Activated B cell treated with CpG ODN at 0.5 μM for 24 hours (primary cell): ENCODE data around the gene COL16A1. TPM values are rescaled to one million over a fixed set of nuclear protein-coding genes. Genes with fewer than 3 reads are reported as not detected.

Source experiments
- ATAC-seq: fragments of 200-7000 bp; cut with Tn5 transposase; one replicate; pipeline ENCODE4 v1.10.0; 2021; ENCODE audit warnings: low read depth, mild to moderate bottlenecking, moderate library complexity
- CTCF ChIA-PET: fragments of 350-600 bp; sonication (Branson Sonifier 250); formaldehyde crosslinking; loops from one replicate; lab custom pipeline; 2021; ENCODE audit warnings: antibody characterized with exemption; lab: Charles Lee
- POLR2A ChIA-PET: fragments of 350-600 bp; sonication (Branson Sonifier 250); formaldehyde crosslinking; loops from one replicate; lab custom pipeline; 2021; ENCODE audit warnings: antibody characterized with exemption; lab: Charles Lee
- DNase-seq: peaks from one replicate; pipeline ENCODE4 v3.0.0; 2022
- H3K27ac Mint-ChIP-seq: one replicate; pipeline ENCODE4 v1.8.0; 2020; ENCODE audit warnings: mixed read lengths
- H3K27me3 Mint-ChIP-seq: one replicate; pipeline ENCODE4 v1.8.0; 2021; ENCODE audit warnings: mixed read lengths
- H3K36me3 Mint-ChIP-seq: one replicate; pipeline ENCODE4 v1.8.0; 2021; ENCODE audit warnings: low read depth, mixed read lengths
- H3K4me1 Mint-ChIP-seq: one replicate; pipeline ENCODE4 v1.8.0; 2021; ENCODE audit warnings: mixed read lengths
- H3K4me3 Mint-ChIP-seq: one replicate; pipeline ENCODE4 v1.8.0; 2020; ENCODE audit warnings: mild to moderate bottlenecking, mixed read lengths
- H3K9me3 Mint-ChIP-seq: one replicate; pipeline ENCODE4 v1.8.0; 2020; ENCODE audit warnings: mixed read lengths
- intact Hi-C: fragments of 100-400 bp; cut with micrococcal nuclease; formaldehyde crosslinking; loops from one replicate; pipeline ENCODE4 v1.15.1; 2024
- total RNA-seq: library from RNA; stranded (reverse); gene quantifications from 2 replicates; pipeline ENCODE4 v1.2.3, GENCODE V29; 2022
- TF ChIP-seq, protein P1 (sequence below): fragments of 200-600 bp; IDR thresholded peaks from one replicate; pipeline ENCODE4 v1.8.0; 2022; ENCODE audit warnings: antibody characterized with exemption, mild to moderate bottlenecking

Gene COL16A1
- total RNA-seq, 1 donor from 2014 or later, result 0.31 TPM

- H3K27me3 Mint-ChIP-seq, result peaks cover 26% of the 10 kb centered on the region
- TF ChIP-seq, protein P1, sequence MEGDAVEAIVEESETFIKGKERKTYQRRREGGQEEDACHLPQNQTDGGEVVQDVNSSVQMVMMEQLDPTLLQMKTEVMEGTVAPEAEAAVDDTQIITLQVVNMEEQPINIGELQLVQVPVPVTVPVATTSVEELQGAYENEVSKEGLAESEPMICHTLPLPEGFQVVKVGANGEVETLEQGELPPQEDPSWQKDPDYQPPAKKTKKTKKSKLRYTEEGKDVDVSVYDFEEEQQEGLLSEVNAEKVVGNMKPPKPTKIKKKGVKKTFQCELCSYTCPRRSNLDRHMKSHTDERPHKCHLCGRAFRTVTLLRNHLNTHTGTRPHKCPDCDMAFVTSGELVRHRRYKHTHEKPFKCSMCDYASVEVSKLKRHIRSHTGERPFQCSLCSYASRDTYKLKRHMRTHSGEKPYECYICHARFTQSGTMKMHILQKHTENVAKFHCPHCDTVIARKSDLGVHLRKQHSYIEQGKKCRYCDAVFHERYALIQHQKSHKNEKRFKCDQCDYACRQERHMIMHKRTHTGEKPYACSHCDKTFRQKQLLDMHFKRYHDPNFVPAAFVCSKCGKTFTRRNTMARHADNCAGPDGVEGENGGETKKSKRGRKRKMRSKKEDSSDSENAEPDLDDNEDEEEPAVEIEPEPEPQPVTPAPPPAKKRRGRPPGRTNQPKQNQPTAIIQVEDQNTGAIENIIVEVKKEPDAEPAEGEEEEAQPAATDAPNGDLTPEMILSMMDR, result no peak
- ATAC-seq, result peak; percentile 42
- H3K4me1 Mint-ChIP-seq, result no peaks in the 10 kb centered on the region
- POLR2A ChIA-PET, result no interaction called here
- no peaks in the 10 kb centered on the region for H3K36me3 Mint-ChIP-seq
- H3K4me3 Mint-ChIP-seq, result no peak overlapping the region
- intact Hi-C loops, result no loop called here
- CTCF ChIA-PET, result no interaction called here
- no peaks in the 10 kb centered on the region for H3K9me3 Mint-ChIP-seq
- no peak for DNase-seq
- no peak overlapping the region for H3K27ac Mint-ChIP-seq
Observed at GRCh38 chr1:31687601-31688000, 16.2 kb downstream of the COL16A1 start.

- intact Hi-C loops, result no loop called here
Observed at GRCh38 chr1:31685795-31686194, 18.0 kb downstream of the COL16A1 start.

GRCh38 chr1:31683997-31684396, 19.8 kb downstream of the COL16A1 start:
- intact Hi-C loops, result no loop called here
- Mint-ChIP-seq H3K9me3 (no peaks in the 10 kb centered on the region), H3K36me3 (no peaks in the 10 kb centered on the region), H3K27me3 (peaks cover 39% of the 10 kb centered on the region), H3K27ac (no peak overlapping the region), H3K4me3 (no peak overlapping the region), H3K4me1 (no peaks in the 10 kb centered on the region)
- ChIA-PET POLR2A (no interaction called here), CTCF (no interaction called here)
- TF ChIP-seq, protein P1, result no peak
- ATAC-seq (peak; percentile 45), DNase-seq (no peak)

More at GRCh38 chr1:31685795-31686194, 18.0 kb downstream of the COL16A1 start:
- TF ChIP-seq, protein P1, result no peak
- Mint-ChIP-seq H3K9me3 (no peaks in the 10 kb centered on the region), H3K27ac (no peak overlapping the region), H3K36me3 (no peaks in the 10 kb centered on the region), H3K4me3 (no peak overlapping the region), H3K4me1 (no peaks in the 10 kb centered on the region), H3K27me3 (peaks cover 38% of the 10 kb centered on the region)
- CTCF ChIA-PET, result no interaction called here
- DNase-seq, result no peak
- ATAC-seq, result no peak
- POLR2A ChIA-PET, result no interaction called here

DNA sequence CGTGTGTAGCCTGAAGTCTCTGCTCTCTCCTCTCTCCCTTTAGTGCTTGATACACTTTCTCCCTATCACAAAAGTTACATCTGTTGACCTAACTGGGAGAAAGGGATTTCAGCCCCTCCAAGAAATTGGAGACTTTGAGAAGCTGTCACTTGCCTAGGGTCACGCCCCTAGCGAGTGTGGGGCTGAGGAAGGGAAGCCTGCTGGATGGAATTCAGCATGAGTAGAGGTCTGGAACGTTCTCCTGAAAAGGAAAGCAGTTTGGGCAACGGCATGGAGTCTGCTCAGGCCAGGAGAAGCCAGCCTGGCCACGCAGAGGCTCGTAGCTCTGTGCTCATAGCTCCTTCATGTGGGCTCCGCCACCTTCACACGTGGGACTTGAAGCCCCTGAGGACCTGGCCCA, 22.4 kb downstream of the COL16A1 start:
- H3K4me1 Mint-ChIP-seq, result no peaks in the 10 kb centered on the region
- ATAC-seq, result no peak
- intact Hi-C loops, result no loop called here

GRCh38 chr1:31679676-31680230, 24.1 kb downstream of the COL16A1 start:
- ChIA-PET CTCF (no interaction called here), POLR2A (no interaction called here)
- Mint-ChIP-seq H3K9me3 (no peaks in the 10 kb centered on the region), H3K27ac (no peak overlapping the region), H3K4me3 (no peak overlapping the region), H3K4me1 (no peaks in the 10 kb centered on the region), H3K27me3 (peaks cover 23% of the 10 kb centered on the region), H3K36me3 (no peaks in the 10 kb centered on the region)
- no peak for ATAC-seq
- DNase-seq, result no peak
- TF ChIP-seq, protein P1, result no peak
- intact Hi-C loops, result no loop called here

More for the DNA sequence above, 22.4 kb downstream of the COL16A1 start:
- no peak for DNase-seq
- no peaks in the 10 kb centered on the region for H3K9me3 Mint-ChIP-seq
- TF ChIP-seq, protein P1, result no peak
- no peak overlapping the region for H3K27ac Mint-ChIP-seq
- POLR2A ChIA-PET, result no interaction called here
- CTCF ChIA-PET, result no interaction called here
- no peaks in the 10 kb centered on the region for H3K36me3 Mint-ChIP-seq
- H3K27me3 Mint-ChIP-seq, result peaks cover 26% of the 10 kb centered on the region
- H3K4me3 Mint-ChIP-seq, result no peak overlapping the region
